GM21786 (cell line): ENCODE data around the gene PRF1.
A peak's percentile ranks its signal among the peaks of the same experiment; 100 is the strongest.
"Not testable (repeated sequence)": the region's sequence is repeated elsewhere in the genome, so short reads cannot be mapped to it uniquely, and the experiment has no call there.

Source experiments
- ATAC-seq: cut with Tn5 transposase; IDR thresholded peaks from one replicate; pipeline ENCODE4 v1.9.1; 2021; ENCODE audit not compliant: unreplicated experiment

Gene PRF1

DNA sequence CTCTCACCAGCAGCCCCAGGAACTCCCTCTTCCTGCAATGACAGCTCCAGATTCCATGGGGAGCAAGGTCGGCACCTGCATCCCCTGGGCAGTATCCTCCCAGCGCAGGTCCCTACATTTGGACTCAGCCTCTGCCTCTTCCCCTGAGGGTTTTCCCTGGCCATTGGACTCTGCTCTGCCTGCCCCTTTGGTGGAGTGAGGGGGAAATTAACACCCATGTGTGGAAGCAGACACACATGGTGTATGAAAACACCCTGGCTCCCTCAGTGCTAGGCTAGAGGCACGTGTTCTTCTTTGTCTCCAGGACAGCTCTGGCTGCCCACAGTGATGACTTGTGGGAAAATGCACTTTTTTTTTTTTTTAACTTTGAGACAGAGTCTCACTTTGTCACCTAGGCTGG is 8.4 kb downstream of the PRF1 start:
- no peak for ATAC-seq

DNA sequence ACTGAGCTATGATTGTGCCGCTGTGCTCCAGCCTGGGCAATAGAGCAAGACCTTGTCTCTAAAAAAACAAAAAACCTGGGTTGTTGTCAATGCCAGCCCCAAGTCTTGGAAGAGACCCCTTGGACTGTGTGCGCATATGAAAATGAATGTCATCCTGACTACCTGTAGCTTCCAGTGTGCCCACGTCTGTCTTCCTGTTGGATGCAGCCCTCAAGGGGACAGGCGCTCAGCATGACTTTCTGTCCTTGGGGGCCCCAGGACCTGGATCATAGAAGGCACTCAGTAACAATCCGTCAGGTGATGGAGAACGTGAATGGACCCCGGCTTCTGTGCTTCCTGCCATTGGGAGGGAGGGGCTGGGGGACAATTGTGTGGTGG is 9.0 kb downstream of the PRF1 start:
- no peak for ATAC-seq

DNA sequence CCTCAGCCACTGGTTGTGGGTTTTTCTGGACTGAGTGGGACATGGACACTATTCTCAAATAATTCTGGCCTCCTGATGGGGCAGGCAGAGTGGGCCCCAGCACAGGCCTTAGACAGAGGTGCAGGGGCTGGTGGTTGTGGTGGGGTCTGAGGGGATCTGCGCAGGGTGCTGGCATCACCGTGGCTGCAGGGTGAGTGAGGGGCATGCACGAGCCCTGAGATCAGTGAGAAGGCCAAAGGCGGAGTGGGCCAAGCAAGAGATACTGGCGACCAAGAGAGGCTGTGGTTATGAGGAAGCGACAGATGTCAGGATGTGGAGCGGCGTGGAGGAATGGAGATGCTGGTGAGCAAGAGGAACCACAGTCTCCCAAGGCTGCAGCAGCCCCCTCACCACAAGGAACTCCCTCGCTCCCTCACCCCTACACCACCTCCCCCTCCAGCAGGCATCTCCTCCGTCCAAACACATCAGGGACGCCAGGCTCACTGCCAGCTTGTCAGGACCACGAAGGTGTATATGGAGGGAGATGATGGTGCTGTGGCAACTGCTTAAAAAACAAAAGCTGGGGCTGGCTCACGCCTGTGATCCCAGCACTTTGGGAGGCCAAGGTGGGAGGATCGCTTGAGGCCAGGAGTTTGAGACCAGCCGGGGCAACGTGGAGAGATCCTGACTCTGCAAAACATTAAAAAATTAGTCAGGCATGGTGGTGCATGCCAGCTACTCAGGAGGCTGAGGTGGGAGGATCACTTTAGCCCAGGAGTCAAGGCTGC is 9.6 kb downstream of the PRF1 start:
- ATAC-seq, result no peak

DNA sequence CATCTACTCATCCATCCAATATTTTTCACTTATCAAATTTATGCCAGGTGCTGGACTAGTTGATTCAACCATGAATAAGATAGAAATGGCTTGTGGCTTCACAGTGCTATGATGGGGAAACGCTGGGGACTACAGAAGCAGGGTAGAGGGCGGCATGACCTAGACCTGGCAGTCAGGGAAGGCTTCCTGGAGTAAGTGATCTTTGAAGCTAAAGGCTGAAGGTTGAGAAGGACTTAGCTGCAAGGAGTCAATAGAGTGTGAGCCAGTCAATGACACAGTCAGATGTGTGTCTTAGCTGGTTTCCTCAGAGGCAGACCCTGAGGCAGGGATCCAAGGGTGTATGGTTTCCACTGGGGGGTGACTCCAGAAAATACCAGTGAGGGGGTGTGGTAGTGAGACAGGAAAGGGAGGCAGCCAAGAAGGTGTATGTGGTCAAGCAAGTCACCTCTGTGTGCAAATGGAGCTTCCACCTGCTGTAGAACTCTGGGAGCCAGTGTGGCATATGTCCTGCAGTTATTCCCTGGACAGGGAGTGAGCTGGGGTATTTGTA is 10.3 kb downstream of the PRF1 start:
- ATAC-seq, result no peak

DNA sequence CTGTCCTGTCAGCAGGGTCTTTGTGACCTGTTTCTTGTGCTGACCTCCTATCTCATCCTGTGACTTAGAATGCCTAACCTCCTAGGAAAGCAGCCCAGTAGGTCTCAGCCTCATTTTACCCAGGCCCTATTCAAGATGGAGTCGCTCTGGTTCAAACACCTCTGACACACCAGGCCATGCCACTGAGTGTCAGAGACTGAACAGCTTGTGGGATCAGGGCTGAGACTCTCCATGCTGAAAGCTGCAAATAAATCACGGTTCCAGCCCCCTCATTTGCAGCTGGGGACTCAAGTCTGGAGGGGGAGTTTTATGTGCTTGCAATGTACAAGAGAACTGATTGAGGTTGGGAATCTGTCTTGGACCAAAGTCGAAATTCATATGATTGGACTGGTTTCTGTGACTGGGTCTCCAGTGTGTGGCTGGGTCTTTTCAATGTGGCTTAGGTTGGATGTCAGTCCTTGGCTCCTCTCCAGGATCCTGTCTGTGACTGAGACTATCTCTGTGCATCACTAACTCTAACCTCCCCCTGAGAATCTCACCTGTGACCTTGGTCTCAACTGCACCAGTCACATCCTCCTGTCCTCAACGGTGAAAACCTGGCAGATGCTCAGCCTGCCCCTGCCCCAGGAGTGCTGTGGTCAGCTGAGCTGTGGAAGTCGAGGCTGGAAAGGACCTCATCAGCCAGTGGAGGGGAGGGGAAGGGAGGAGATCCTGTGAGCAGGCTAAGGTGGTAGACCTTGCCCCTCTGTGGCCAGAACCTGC is 11.7 kb downstream of the PRF1 start:
- no peak for ATAC-seq

DNA sequence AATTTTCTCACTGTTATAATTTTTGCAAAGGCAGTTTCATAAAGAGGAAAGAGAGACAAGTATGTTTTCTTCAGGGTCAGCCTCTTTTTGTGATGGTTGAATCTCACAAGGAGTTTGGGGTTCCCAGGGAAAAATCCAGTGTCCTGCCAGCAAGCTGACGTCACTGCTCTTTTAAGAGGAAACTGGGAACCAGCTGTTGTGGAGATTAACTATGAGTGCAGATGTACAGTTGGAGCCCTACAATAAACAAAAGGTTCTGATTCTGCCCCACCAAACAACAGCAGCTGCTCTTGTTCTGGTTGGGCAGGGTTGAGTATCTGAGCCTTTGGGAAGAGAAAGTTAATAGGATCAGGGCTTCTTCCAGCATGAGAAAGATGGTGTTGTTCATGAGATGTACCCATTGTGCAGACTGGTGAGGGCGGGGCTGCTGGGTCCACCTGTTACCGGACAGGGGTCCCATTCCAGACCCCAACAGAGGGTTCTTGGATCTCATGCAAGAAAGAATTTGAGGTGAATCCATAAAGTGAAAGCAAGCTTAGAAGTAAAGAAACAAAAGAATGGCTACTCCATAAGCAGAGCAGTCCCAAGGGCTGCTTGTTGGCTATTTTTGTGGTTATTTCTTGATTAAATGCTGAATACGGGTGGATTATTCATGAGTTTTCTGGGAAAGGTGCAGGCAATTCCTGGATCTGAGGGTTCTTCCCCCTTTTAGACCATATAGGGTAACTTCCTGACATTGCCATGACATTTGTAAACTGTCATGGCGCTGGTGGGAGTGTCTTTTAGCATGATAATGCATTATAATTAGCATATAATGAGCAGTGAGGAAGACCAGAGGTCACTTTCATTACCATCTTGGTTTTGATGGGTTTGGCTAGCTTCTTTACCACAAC is 12.5 kb downstream of the PRF1 start:
- no peak for ATAC-seq

DNA sequence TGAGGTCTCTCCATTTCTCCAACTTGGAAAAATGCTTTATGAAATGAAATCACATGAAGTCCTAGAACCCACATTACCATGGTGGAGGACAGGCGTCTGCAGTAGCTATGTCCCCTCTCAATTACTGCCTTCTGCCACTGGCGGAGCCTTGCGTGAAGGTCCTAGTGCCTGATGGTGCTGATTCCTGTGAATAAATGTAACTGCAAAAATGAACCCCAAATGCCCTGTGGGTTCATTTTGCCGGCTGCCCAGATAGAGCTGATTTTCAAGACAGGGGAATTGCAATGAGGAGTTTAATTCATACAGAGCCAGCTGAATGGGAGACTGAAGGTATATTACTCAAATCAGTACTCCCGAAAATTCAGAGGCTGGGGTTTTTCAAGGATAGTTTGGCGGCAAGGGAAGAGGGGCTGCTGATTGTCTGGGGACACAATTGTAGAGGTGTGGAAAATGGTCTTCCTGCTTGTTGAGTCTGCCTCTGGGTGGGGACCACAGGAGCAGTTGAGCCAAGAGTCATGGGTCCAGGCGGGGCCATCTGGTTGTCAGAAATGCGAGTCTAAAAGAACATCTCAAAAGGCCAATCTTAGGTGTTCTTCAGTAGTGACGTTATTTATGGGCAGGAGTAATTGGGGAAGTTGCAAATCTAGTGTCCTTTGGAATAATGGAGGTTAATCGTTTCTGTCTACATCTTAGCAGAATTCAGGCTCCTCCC is 13.5 kb downstream of the PRF1 start:
- no peak for ATAC-seq

DNA sequence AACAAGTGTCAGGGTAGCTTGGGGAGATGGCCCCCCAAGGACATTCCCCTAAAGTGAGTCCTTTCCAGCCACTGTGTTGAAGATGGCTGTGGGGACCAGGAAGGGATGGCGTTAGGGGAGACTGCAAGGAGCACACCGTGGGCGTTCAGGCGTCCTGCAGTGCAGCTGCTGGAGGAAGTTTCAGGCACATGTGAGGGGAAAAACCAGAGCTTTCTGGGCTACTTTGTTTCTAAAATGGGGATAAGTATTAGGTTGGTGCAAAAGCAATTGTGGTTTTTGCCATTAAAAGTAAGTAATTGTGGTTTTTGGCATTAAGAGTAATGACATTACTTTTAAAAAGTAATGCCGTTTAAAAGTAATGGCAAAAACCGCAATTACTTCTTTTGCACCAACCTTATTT is 14.3 kb downstream of the PRF1 start:
- ATAC-seq, result no peak

DNA sequence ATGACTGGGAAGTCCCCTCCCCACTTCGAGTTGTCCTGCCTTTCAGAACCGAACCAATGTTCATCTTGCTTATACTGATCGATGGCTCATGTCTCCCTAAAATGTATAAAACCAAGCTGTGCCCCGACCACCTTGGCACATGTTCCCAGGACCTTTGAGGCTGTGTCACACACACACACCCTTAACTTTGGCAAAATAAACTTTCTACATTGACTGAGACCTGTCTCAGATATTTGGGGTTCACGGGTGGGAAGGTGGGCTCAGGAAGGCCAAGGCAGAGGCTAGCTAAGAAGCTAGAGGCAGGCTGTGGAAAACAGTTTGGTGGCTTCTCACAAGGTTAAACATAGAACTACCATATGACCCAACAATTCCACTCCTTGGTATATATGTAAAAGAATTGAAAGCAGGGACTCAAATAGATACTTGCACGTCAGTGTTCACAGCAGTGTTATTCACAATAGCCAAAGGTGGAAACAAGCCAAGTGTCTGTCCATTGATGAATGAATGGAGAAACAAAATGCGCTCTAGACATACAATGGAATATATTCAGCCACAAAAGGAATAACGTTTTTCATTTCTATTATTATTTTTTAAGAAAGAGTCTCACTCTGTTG is 15.4 kb downstream of the PRF1 start:
- ATAC-seq, result peak; percentile 57

DNA sequence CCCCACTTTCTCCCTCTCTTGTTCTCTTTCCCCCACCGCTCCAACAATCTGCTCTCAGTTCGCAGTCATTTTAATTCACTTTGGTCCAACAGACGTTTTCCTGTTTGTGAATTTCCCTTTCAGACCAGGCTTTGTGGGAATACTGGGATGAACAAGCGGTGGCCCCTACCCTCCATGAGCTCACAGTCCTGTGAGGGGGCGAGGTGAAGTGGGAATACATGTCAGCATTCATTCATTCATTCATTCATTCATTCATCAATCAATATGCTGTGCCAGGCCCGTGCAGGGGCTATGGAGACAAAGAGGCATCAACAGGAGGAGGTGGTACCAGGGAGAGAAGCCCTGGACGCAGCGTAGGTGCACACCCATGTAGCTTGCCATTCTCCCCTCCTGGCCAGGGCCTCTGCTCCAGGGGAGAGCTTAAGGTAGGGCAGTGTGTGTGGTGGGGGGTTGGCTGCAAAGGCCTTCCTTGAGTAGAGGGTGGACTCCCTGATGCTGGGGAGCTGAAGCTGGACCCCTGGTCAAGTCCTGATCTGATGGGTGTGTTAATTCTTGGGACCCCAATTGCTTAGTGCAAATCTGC is 16.1 kb downstream of the PRF1 start:
- ATAC-seq, result no peak

DNA sequence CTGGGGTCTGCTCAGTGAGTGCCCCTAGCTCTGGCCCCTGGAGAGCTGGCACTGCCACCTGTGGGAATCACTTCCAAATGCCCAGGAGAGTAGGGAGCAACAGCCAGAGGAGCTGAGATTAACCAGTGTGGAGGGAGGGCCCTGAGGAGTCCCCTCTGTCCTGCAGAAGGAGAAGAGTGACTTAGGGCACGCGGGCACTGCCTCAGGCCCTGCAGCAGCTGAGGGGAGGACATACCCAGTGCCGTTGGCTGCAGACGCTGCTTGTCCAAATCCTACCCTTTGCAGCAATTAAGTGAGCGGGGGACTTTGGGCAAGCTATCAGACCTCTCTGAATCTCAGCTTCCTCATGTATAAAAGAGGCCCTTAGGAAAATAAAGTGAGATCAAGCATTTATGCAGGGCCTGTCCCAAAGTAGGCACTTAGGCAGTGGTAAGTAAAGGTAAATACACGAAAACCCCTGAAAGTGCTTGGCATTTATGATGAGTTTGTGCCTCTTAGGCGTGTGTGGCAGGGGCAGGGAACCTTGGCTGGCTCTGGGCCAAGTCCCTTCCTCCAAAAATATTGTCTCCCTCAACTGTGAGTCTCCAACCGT is 16.9 kb downstream of the PRF1 start:
- ATAC-seq, result no peak

DNA sequence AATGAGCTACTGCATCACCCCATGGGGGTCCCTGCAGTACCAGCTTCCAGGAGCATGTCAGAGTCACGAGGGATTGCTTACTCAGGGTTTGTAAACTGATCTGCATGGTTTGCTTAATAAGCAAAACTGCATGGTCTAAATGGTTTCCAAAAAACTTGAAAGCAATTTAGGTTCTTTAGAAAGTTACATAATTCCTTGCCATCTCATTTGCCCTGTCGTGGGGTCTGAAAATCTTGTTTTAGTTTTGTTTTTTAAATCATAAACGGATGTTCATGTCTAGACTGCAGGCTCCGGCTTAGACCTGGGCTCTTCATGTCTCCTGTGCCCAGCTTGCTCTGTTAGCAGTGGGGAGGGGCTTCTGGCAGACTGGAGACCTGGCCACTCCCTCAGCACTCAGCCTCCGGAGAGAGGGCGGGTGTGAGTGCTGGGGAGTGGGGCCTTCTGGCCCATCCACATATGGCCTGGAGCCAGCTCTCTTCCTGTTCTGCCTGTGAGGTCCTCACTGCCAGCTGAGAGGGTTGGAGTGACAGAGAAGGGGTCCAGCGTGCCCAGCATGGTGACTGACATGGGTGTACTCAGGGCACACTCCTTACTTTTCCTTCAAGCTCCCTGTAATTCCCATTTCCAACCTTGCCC is 17.5 kb downstream of the PRF1 start:
- no peak for ATAC-seq

DNA sequence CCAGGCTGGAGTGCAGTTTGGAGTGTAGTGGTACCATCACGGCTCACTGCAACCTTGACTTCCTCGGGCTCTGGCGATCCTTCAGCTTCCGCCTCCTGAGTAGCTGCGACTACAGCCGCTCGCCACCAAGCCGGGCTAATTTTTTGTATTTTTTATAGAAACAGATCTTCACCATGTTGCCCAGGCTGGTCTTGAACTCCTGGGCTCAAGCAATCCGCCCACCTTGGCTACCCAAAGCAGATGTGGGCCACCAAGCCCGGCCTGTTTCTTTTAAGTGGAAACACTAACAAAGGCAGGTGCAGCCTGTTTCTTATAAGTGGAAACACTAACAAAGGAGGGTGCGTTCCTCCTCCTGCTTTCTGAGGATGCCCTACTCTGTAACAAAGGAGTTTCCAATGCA is 18.2 kb downstream of the PRF1 start:
- ATAC-seq, result no peak

DNA sequence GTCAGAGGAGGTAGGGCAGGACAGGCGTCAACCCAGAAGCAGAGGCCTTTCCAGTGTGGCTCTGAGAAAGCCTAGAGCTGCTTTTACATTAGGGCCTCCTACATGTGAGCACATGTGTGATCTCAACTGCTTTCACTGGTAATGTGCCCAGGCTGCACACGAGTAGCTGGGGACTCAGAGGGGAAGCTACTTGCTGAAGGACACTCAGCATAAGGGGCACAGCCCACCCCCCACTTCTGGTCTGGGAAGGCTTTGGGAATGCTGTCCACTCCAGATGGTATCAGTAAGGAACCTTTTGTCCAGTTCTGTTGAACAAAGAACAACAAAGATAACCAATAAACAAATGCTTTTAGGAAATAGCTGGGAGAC is 18.9 kb downstream of the PRF1 start:
- no peak for ATAC-seq

DNA sequence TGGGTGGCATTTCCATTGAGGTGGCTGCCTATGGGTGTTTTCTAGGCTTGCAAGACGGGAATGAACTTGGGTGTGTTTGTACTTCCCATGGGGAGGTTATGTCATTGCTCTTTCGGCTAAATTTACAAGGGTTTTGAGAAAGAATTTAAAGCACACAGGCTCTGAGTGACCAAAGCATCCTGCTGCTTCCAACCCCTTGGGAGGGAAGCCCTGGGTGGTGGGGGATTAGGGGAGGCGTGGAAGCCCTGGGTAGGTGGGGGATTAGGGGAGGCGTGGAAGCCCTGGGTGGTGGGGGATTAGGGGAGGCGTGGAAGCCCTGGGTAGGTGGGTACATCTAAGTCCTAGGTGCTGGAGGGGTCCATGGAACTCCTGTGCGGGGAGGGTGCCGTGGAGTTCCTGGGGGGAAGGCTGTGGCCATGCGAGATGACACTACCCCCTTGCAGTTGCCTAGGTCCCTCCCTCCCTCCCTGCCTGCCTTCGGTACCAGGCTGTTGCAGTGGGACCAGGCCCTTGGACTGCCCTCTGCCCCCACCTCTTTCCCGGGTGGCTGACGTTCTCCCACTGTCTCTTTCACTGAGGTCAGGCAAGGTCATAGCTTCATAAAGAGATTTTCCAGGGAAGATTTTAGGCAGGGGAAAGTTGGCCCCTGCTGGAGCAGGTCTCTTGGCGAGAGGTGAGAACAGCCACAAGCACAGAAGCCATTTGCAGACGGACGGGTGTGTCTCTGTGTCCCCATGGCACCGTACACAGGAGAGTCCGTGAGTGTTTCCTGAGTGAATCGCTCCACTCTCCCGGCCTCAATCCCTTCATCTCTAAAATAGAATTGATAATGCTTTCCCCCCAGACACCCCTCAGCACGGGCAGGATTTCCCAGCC is 19.5 kb downstream of the PRF1 start:
- no peak for ATAC-seq

DNA sequence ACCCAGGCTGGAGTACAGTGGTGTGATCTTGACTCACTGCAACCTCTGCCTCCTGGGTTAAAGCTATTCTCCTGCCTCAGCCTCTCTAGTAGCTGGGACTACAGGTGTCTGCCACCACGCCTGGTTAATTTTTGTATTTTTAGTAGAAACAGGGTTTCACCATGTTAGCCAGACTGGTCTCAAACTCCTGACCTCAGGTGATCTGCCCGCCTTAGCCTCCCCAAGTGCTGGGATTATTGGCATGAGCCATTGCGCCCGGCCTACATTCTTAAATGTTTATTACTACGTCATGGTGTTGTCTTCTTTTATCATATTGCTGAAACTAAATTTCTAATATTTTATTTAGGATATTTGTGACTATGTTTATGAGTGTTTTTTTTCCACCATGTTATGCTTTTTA is 21.4 kb downstream of the PRF1 start:
- ATAC-seq, result not testable (repeated sequence)

DNA sequence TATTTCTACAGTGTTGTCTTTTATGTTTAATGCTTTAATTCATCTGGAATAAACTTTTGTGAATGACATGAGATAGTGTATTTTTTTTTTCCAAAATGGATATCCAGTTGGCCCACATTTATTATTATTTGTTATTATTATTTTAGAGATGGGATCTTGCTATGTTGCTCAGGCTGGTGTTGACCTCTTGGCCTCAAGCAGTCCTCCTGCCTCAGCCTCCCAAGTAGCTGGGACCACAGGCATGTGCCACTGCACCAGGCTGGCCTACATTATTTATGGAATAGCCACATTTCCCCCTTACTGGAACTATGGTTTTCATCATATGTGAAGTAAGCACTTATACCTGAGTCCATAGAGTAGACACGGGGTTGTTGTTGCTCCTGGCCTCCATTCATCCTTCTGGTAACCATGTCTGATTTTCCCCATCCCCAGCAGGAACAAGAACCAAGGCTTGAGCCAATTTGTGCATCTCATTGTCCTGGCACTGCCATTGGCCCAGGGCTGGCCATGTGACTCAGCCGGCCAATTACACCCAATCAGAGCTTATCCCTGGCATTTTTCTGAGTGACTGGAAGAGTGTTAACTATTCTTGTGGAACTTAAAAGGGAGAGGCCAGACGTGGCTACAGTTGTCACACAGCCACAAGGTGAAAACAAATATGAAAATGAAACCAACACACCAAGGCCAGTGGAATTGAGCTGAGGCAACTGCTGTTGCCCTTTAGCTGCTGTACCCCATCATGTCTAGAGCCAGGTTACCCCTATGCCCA is 23.1 kb downstream of the PRF1 start:
- ATAC-seq, result peak; percentile 25
